ENCODE results near the gene ITPR3.

DNA sequence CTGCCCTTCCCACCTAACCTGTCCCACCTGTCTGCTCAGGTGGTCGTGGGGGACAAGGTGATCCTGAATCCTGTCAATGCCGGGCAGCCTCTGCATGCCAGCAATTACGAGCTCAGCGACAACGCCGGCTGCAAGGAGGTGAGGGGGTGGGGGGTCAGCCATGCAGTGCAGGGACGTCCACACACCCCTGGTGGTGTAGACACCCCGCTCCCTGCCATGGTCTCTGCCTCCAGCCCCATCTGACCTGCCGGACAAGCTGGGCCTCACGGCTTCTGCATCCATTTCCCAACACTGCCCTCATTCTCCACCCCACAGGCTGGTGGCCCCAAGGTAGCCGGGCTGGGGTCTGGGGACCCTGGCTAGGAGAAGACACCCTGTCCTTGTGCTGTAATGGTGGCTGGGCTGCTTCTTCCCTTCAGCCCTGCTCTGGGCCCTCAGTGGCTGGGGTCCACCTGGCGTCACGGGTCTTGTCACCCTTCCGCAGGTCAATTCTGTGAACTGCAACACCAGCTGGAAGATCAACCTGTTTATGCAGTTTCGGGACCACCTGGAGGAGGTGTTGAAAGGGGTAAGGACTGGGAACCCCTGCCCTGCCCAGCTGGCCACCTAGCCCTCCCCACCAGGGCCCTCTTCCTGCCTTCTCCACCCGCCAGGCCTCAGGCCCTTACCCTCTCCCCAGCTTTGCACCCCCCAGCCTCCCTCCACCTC is 38.0 kb downstream of the ITPR3 start:
- TF ChIP-seq, protein P1, sequence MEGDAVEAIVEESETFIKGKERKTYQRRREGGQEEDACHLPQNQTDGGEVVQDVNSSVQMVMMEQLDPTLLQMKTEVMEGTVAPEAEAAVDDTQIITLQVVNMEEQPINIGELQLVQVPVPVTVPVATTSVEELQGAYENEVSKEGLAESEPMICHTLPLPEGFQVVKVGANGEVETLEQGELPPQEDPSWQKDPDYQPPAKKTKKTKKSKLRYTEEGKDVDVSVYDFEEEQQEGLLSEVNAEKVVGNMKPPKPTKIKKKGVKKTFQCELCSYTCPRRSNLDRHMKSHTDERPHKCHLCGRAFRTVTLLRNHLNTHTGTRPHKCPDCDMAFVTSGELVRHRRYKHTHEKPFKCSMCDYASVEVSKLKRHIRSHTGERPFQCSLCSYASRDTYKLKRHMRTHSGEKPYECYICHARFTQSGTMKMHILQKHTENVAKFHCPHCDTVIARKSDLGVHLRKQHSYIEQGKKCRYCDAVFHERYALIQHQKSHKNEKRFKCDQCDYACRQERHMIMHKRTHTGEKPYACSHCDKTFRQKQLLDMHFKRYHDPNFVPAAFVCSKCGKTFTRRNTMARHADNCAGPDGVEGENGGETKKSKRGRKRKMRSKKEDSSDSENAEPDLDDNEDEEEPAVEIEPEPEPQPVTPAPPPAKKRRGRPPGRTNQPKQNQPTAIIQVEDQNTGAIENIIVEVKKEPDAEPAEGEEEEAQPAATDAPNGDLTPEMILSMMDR (IDR thresholded peaks at IDR 0.05) = no peak
- no peak for TF ChIP-seq POLR2A (IDR thresholded peaks at IDR 0.05)

Measured in prostate gland (tissue), 2 donors.